Upper lobe of left lung (tissue), 6 donors: ENCODE results near the gene DCTN2. TPM values are rescaled to one million over a fixed set of nuclear protein-coding genes. Genes with fewer than 3 reads are reported as not detected.
"Not testable (repeated sequence)": the region's sequence is repeated elsewhere in the genome, so short reads cannot be mapped to it uniquely, and the experiment has no call there.

Source experiments
- ATAC-seq, 2 donors: fragments of 200-7000 bp; cut with Tn5 transposase; one replicate each; pipeline ENCODE4 v1.9.1; 2022; ENCODE audit warnings: mild to moderate bottlenecking in 2 of 2, moderate library complexity in 2 of 2; ENCODE audit not compliant: low FRiP score in 2 of 2
- DNase-seq, 2 donors: peaks; one replicate each; pipeline ENCODE4 v3.0.0-alpha.2; 2019 to 2020
- H3K27ac ChIP-seq, 4 donors: fragments of 200-600 bp; sonication (generic); one replicate each; pipeline ENCODE4 v1.5.1; 2016 to 2019
- H3K27me3 ChIP-seq, 4 donors: fragments of 200-600 bp; sonication (generic); one replicate each; pipeline ENCODE4 v1.5.1; 2017 to 2019
- H3K36me3 ChIP-seq, 4 donors: fragments of 200-600 bp; sonication (generic); one replicate each; pipeline ENCODE4 v1.5.1; 2016 to 2019
- H3K4me1 ChIP-seq, 4 donors: fragments of 200-600 bp; sonication (generic); one replicate each; pipeline ENCODE4 v1.5.1; 2018 to 2019
- H3K4me3 ChIP-seq, 4 donors: fragments of 200-600 bp; sonication (generic); one replicate each; pipeline ENCODE4 v1.5.1; 2017 to 2019; ENCODE audit warnings: mild to moderate bottlenecking in 2 of 4, moderate library complexity in 1 of 4
- H3K9me3 ChIP-seq, 4 donors: fragments of 200-600 bp; sonication (generic); one replicate each; pipeline ENCODE4 v1.5.1; 2018 to 2019
- CTCF ChIP-seq, 6 experiments: fragments of 450-650 bp in 4 of 6; fragments of 200-600 bp in 2 of 6; sonication (generic) in 2 of 6; IDR thresholded peaks; one replicate each; pipeline ENCODE4 v1.5.1; 2016 to 2019; ENCODE audit warnings: antibody characterized with exemption in 6 of 6
- EP300 ChIP-seq, 4 donors: sonication (generic); formaldehyde crosslinking; IDR thresholded peaks; one replicate each; pipeline ENCODE4 v1.5.1; 2017; ENCODE audit warnings: antibody characterized with exemption in 4 of 4, control low read depth in 2 of 4
- POLR2A ChIP-seq, 4 donors: fragments of 450-650 bp; IDR thresholded peaks; one replicate each; pipeline ENCODE4 v1.5.1; 2016 to 2017; ENCODE audit warnings: antibody characterized with exemption in 4 of 4, mild to moderate bottlenecking in 2 of 4
- POLR2AphosphoS5 ChIP-seq, 2 donors: sonication (generic); formaldehyde crosslinking; IDR thresholded peaks; one replicate each; pipeline ENCODE4 v1.5.1; 2017; ENCODE audit warnings: antibody characterized with exemption in 2 of 2
- WGBS, 2 donors: methylation state at CpG; one replicate each; pipeline ENCODE4 v1.1.5; 2017 to 2018; 5-methylcytosine and 5-hydroxymethylcytosine counted together
- total RNA-seq, 6 donors: library from RNA; depleted of rRNA in 4 of 6; stranded (reverse); fragments of >200 nt in 4 of 6; gene quantifications; one replicate each; pipeline versions ENCODE4 v1.1.0 to v1.2.1, GENCODE V29; 2016 to 2021
- donor health status: DM: no; HTN: no; CAD: no; lungs with moderate emphysema.
- donor health status: DM: no; HTN: yes; CAD: no; lungs with severe emphysema.

The DCTN2 gene
- total RNA-seq, 6 donors from 2014 or later: 83.1 to 145 (median 110) TPM

- TF ChIP-seq POLR2AphosphoS5 (IDR thresholded peaks at IDR 0.05) (no peak), POLR2A (IDR thresholded peaks at IDR 0.05) (no peak), CTCF (IDR thresholded peaks at IDR 0.05) (no peak), EP300 (IDR thresholded peaks at IDR 0.05) (no peak)
Measured at GRCh38 chr12:57496822-57497221, 50.2 kb downstream of the DCTN2 start.

GRCh38 chr12:57495051-57495701 lies 51.8 kb downstream of the DCTN2 start:
- not testable (repeated sequence) for H3K4me1 ChIP-seq, H3K27ac ChIP-seq, H3K9me3 ChIP-seq, ATAC-seq, H3K27me3 ChIP-seq, H3K4me3 ChIP-seq
- WGBS, 2 donors: 94% methylated on average over 2 to 27 of the region's 48 CpGs
- H3K36me3 ChIP-seq: peaks cover 22 to 85% (median 55%) of the 10 kb centered on the region in 4 donors
- peak in 1 of 2 donors; percentile 65 for DNase-seq

More at GRCh38 chr12:57496822-57497221, 50.2 kb downstream of the DCTN2 start:
- no peak overlapping the region for H3K27ac ChIP-seq
- DNase-seq: no peak
- H3K4me3 ChIP-seq: no peak overlapping the region
- peak in 1 of 2 donors; percentile 15 for ATAC-seq
- no peaks in the 10 kb centered on the region for H3K27me3 ChIP-seq
- no peaks in the 10 kb centered on the region for H3K9me3 ChIP-seq
- H3K4me1 ChIP-seq: no peaks in the 10 kb centered on the region
- peaks cover 17 to 85% (median 55%) of the 10 kb centered on the region in 4 donors for H3K36me3 ChIP-seq

DNA sequence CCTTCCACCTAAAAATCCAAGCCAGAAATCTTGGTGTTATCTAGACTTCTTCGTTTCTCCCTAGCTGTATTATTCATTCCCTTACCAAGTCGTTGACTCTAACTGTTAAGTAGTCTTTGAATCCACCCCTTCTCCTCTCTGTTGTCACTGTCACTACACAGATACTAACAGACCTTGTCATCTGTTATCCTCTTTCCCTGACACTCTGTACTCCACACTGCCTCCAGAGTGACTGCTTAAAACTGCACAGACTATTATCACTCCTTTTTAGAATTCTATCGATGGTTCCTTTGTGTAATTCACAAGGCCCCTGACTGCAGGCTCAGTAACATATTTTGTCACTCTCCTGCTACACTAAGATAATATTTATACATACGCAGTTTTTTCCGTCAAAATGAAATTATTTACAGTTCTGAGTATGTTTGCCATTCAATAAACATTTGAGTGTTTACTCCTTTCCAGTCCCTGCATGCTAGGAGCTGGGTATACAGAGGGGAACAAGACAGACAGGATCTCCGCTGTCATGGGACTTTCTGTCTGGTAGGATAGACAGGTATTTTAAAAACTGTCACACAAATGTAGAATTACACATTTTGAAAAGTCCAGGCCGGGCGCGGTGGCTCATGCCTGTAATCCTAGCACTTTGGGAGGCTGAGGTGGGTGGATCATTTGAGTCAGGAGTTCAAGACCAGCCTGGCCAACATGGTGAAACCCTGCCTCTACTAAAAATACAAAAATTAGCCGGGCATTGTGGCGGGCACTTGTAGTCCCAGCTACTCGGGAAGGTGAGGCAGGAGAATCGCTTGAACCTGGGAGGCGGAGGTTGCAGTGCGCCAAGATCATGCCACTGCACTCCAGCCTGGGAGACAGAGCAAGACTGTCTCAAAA lies 55.4 kb downstream of the DCTN2 start:
- Histone ChIP-seq H3K27ac (no peak overlapping the region), H3K36me3 (peaks cover 15 to 65% (median 39%) of the 10 kb centered on the region in 4 donors), H3K4me1 (peaks cover 12 to 20% (median 15%) of the 10 kb centered on the region in 4 donors), H3K4me3 (no peak overlapping the region), H3K9me3 (no peaks in the 10 kb centered on the region), H3K27me3 (no peaks in the 10 kb centered on the region)
- DNase-seq (no peak), ATAC-seq (no peak)
- TF ChIP-seq CTCF (IDR thresholded peaks at IDR 0.05) (no peak), EP300 (IDR thresholded peaks at IDR 0.05) (no peak), POLR2AphosphoS5 (IDR thresholded peaks at IDR 0.05) (no peak), POLR2A (IDR thresholded peaks at IDR 0.05) (no peak)
- WGBS, 2 donors: 92 to 94% methylated on average over 15 of the region's 15 CpGs

- Histone ChIP-seq H3K4me1 (peaks cover 12 to 20% (median 15%) of the 10 kb centered on the region in 4 donors), H3K9me3 (no peaks in the 10 kb centered on the region), H3K27me3 (no peaks in the 10 kb centered on the region), H3K27ac (no peak overlapping the region), H3K36me3 (peaks cover 15 to 51% (median 31%) of the 10 kb centered on the region in 4 donors), H3K4me3 (no peak overlapping the region)
- 94 to 100% methylated on average over 1 to 4 of the region's 4 CpGs for whole genome bisulfite sequencing, 2 donors
- TF ChIP-seq POLR2A (IDR thresholded peaks at IDR 0.05) (no peak), EP300 (IDR thresholded peaks at IDR 0.05) (no peak), CTCF (IDR thresholded peaks at IDR 0.05) (no peak), POLR2AphosphoS5 (IDR thresholded peaks at IDR 0.05) (no peak)
- ATAC-seq (no peak), DNase-seq (no peak)
Measured at GRCh38 chr12:57490126-57490525, 56.9 kb downstream of the DCTN2 start.

- no peak for ATAC-seq
- DNase-seq: no peak
- Histone ChIP-seq H3K36me3 (peaks cover 15 to 45% (median 29%) of the 10 kb centered on the region in 4 donors), H3K4me3 (peak overlapping the region in 2 of 4 donors; percentile 84 to 86), H3K27me3 (no peaks in the 10 kb centered on the region), H3K4me1 (peaks cover 12 to 20% (median 15%) of the 10 kb centered on the region in 4 donors), H3K9me3 (no peaks in the 10 kb centered on the region), H3K27ac (no peak overlapping the region)
- TF ChIP-seq EP300 (IDR thresholded peaks at IDR 0.05): no peak
- no peak for TF ChIP-seq POLR2A (IDR thresholded peaks at IDR 0.05)
- TF ChIP-seq POLR2AphosphoS5 (IDR thresholded peaks at IDR 0.05): no peak
- TF ChIP-seq CTCF (IDR thresholded peaks at IDR 0.05): no peak
- WGBS, 2 donors: 89 to 92% methylated on average over 5 of the region's 5 CpGs
Measured at GRCh38 chr12:57489157-57489641, 57.8 kb downstream of the DCTN2 start.
